Mucosa of stomach (tissue), 1 donor: ENCODE data around the gene TMEM178B.
"Not testable (repeated sequence)": the region's sequence is repeated elsewhere in the genome, so short reads cannot be mapped to it uniquely, and the experiment has no call there.

ENCODE experiments used
- H3K27me3 ChIP-seq: one replicate; pipeline ENCODE4 v1.7.0; 2013; ENCODE audit warnings: mild to moderate bottlenecking, low read length; ENCODE audit not compliant: control insufficient read depth, insufficient read depth
- H3K36me3 ChIP-seq: one replicate; pipeline ENCODE4 v1.7.0; 2013; ENCODE audit warnings: low read length; ENCODE audit not compliant: control insufficient read depth, insufficient read depth
- H3K4me1 ChIP-seq: one replicate; pipeline ENCODE4 v1.7.0; 2013; ENCODE audit warnings: mild to moderate bottlenecking, low read length; ENCODE audit not compliant: control insufficient read depth, insufficient read depth
- H3K4me3 ChIP-seq: one replicate; pipeline ENCODE4 v1.7.0; 2013; ENCODE audit warnings: low read length
- H3K9ac ChIP-seq: one replicate; pipeline ENCODE4 v1.7.0; 2013; ENCODE audit warnings: mild to moderate bottlenecking, low read length, moderate library complexity
- H3K9me3 ChIP-seq: one replicate; pipeline ENCODE4 v1.7.0; 2013; ENCODE audit warnings: mild to moderate bottlenecking, low read length, moderate library complexity; ENCODE audit not compliant: control insufficient read depth
- donor health status: Pancreatic carcinoma.

TMEM178B gene

DNA sequence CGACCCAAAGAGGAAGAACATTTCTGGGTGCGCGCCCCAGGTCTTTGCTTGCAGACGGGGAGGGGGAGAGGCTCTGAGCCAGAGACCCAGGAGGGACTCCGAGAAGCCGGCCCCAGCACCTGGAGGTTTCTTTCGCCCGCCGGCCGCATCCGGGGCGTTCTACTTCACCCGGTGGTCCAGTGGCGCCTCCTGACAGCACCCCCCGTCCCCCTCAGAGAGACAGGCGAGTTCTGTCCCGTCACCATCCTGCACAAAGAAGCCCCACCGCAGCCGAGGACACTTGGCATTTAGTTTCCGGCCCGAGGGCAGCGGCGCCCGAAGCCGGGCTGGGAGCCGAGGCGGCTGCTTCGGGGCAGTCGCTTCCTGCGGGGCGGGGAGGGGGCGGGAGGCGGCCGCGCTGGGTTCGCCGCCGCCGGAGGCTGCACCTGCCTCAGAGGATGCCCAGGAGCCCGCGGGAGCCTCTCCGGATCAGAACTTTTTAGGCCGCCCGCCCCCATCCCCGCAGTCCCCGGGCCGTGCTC is at the start of gene TMEM178B:
TMEM178B (plus strand) TSS at position 424 of the 521 bp plus-strand sequence.
- Histone ChIP-seq H3K4me3 (no peak within 1 kb of the TSS), H3K9me3 (no peaks in the 10 kb centered on the region), H3K36me3 (no peaks in the 10 kb centered on the region), H3K27me3 (peaks cover 65% of the 10 kb centered on the region), H3K4me1 (no peaks in the 10 kb centered on the region), H3K9ac (no peak within 1 kb of the TSS)

- Histone ChIP-seq H3K36me3 (no peaks in the 10 kb centered on the region), H3K9me3 (no peaks in the 10 kb centered on the region), H3K27me3 (peaks cover 4% of the 10 kb centered on the region), H3K4me1 (no peaks in the 10 kb centered on the region), H3K4me3 (no peak overlapping the region), H3K9ac (no peak overlapping the region)
Measured at GRCh38 chr7:141024668-141025067, 49.2 kb upstream of the TMEM178B start.

- Histone ChIP-seq H3K36me3 (no peaks in the 10 kb centered on the region), H3K9ac (no peak overlapping the region), H3K4me1 (no peaks in the 10 kb centered on the region), H3K27me3 (peaks cover 4% of the 10 kb centered on the region), H3K4me3 (no peak overlapping the region), H3K9me3 (no peaks in the 10 kb centered on the region)
Measured at GRCh38 chr7:141027043-141027442, 46.8 kb upstream of the TMEM178B start.

DNA sequence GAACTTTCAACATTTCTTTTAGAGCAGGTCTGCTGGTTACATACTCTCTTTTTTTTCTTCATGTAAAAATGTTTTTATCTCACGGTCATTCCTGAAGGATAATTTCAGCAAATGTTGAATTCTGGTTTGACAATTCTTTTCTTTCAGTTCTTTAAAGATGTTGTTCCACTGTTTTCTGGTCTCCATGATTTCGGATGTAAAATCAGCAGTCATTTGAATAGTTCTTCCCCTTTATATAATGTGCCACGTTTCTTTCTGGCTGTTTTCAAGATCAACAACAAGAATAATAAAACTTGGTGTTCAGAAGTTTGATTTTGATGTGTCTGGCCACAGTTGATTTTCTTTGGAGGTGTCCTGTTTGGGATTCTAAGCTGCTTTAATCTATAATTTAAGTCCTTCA is 45.1 kb upstream of the TMEM178B start:
- H3K27me3 ChIP-seq: no peaks in the 10 kb centered on the region
- no peak overlapping the region for H3K9ac ChIP-seq
- H3K4me1 ChIP-seq: no peaks in the 10 kb centered on the region
- no peaks in the 10 kb centered on the region for H3K36me3 ChIP-seq
- no peaks in the 10 kb centered on the region for H3K9me3 ChIP-seq
- no peak overlapping the region for H3K4me3 ChIP-seq

GRCh38 chr7:141032539-141033323 is 41.1 kb upstream of the TMEM178B start:
- not testable (repeated sequence) for H3K9me3 ChIP-seq, H3K4me3 ChIP-seq, H3K4me1 ChIP-seq, H3K9ac ChIP-seq, H3K27me3 ChIP-seq, H3K36me3 ChIP-seq

- not testable (repeated sequence) for H3K9me3 ChIP-seq, H3K4me3 ChIP-seq, H3K4me1 ChIP-seq, H3K9ac ChIP-seq, H3K36me3 ChIP-seq, H3K27me3 ChIP-seq
Measured at GRCh38 chr7:141038100-141038499, 35.8 kb upstream of the TMEM178B start.

DNA sequence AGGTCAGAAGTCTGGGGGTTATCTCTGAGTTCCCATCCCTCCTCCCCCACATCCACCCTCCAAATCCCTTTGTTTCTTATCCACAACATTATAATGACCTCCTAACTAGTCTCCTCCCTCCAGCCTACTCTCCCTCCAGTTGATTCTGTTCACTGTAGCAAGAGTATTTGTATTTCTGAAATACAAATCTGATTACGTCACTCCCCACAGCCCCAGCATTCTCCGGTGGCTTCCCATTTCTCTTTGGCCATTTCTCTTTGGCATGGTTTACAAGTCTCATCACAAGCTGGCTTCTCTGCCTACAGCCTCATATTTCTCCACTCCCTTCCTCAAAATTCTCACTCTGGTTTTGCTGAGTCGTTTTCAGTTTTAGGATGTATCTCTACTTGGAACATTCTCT is 34.5 kb upstream of the TMEM178B start:
- no peaks in the 10 kb centered on the region for H3K27me3 ChIP-seq
- H3K9me3 ChIP-seq: no peaks in the 10 kb centered on the region
- H3K4me3 ChIP-seq: no peak overlapping the region
- H3K36me3 ChIP-seq: no peaks in the 10 kb centered on the region
- no peak overlapping the region for H3K9ac ChIP-seq
- no peaks in the 10 kb centered on the region for H3K4me1 ChIP-seq

DNA sequence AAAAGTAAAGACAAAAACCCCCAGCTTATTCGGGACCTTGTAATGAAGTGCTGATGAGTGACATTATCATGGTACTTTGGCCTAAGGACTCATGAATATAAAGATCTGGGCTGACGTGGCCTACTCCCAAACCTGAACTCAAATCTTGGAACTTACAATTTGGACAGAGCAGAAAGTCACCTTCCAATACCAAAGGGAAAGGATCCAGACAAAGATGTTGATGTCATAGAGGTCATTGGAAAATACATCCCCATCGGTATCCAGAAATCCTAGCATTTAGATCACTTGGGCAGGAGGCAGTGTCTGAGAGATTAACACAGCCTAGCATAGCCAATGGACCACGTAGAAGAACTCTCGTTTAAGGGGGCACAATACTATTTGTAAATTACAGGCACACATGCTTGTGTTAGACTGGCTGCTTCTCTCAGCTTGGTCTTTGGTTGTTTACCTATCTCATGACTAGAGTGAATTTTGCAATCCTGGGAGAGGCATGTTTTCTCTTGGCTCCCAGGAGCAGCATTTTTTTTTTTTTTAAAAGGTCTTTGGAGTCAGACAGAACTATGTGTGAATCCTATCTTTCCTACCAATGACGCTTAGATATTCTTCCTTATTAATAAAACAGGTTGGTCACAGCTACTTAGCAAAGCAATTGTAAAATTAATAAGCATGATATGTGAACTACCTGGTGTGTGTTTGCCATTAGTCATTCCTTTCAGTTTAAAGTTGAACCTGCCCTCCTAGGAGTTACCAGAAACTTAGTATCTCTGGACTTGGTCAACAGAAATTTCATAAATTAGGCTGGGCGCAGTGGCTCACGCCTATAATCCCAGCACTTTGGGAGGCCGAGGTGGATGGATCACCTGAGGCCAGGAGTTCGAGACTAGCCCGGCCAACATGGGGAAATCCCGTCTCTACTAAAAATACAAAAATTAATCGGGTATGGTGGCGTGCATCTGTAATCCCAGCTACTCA is 31.4 kb upstream of the TMEM178B start:
- no peaks in the 10 kb centered on the region for H3K36me3 ChIP-seq
- H3K4me1 ChIP-seq: no peaks in the 10 kb centered on the region
- H3K27me3 ChIP-seq: no peaks in the 10 kb centered on the region
- no peaks in the 10 kb centered on the region for H3K9me3 ChIP-seq
- H3K9ac ChIP-seq: no peak overlapping the region
- no peak overlapping the region for H3K4me3 ChIP-seq

- Histone ChIP-seq H3K27me3 (no peaks in the 10 kb centered on the region), H3K9ac (no peak overlapping the region), H3K9me3 (no peaks in the 10 kb centered on the region), H3K36me3 (no peaks in the 10 kb centered on the region), H3K4me1 (no peaks in the 10 kb centered on the region), H3K4me3 (no peak overlapping the region)
Measured at GRCh38 chr7:141043616-141044015, 30.2 kb upstream of the TMEM178B start.

- Histone ChIP-seq H3K9ac (no peak overlapping the region), H3K4me1 (no peaks in the 10 kb centered on the region), H3K27me3 (no peaks in the 10 kb centered on the region), H3K4me3 (no peak overlapping the region), H3K36me3 (no peaks in the 10 kb centered on the region), H3K9me3 (no peaks in the 10 kb centered on the region)
Measured at GRCh38 chr7:141045126-141045841, 28.6 kb upstream of the TMEM178B start.

DNA sequence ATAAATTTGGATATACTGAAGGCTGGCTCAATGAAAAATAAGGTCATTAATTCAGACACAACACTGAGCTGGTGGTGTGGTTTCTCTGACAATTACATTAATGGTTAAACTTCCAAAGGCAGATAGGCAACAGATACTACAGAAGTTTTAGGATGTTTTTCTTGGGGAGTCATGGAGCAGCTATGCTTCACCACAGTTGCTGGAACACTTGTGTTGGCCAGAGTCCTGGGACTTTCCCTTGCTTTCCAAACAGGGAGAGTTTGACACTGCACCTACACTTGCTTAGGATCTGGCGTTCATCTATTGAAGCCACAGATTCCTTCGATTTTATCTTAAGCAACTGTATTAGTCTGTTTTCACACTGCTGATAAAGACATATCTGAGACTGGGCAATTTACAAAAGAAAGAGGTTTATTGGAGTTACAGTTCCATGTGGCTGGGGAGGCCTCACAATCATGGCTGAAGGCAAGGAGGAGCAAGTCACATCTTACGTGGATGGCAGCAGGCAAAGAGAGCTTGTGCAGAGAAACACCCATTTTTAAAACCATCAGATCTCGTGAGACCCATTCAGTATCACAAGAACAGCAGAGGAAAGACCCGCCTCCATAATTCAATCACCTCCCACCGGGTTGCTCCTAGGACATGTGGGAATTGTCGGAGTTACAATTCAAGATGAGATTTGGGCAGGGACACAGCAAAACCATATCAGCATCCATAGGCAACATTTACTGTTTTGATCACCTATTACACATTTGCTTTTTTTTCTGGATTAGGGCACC is 27.8 kb upstream of the TMEM178B start:
- no peaks in the 10 kb centered on the region for H3K4me1 ChIP-seq
- H3K9ac ChIP-seq: no peak overlapping the region
- no peak overlapping the region for H3K4me3 ChIP-seq
- H3K36me3 ChIP-seq: no peaks in the 10 kb centered on the region
- H3K27me3 ChIP-seq: no peaks in the 10 kb centered on the region
- no peaks in the 10 kb centered on the region for H3K9me3 ChIP-seq
